Measurements from ENCODE around the gene TEX261. TPM values are rescaled to one million over a fixed set of nuclear protein-coding genes. Genes with fewer than 3 reads are reported as not detected.

Gene TEX261
- total and polyA plus RNA-seq, 8 donors = 19.0 to 46.2 (median 41.6) TPM

GRCh38 chr2:70959271-70959761 lies 35.4 kb downstream of the TEX261 start:
- TF ChIP-seq CTCF (IDR thresholded peaks at IDR 0.05) = no peak

GRCh38 chr2:70958759-70959158 lies 35.9 kb downstream of the TEX261 start:
- no peaks in the 10 kb centered on the region for H3K27me3 ChIP-seq

More at GRCh38 chr2:70959271-70959761, 35.4 kb downstream of the TEX261 start:
- Histone ChIP-seq H3K4me1 (no peaks in the 10 kb centered on the region), H3K27ac (no peak overlapping the region), H3K9me3 (no peaks in the 10 kb centered on the region), H3K36me3 (no peaks in the 10 kb centered on the region), H3K4me3 (no peak overlapping the region), H3K27me3 (no peaks in the 10 kb centered on the region)
- no peak for FAIRE-seq
- intact Hi-C loops (cut with DNase I) = no loop called here
- peak in 2 of 6 donors; percentile 0 to 5 for DNase-seq
- 90 to 93% methylated on average over 9 of the region's 9 CpGs for WGBS, 2 donors
- no peak for ATAC-seq

GRCh38 chr2:70957798-70958197 lies 36.9 kb downstream of the TEX261 start:
- WGBS, 2 donors = 73 to 75% methylated on average over 6 of the region's 6 CpGs
- H3K36me3 ChIP-seq = no peaks in the 10 kb centered on the region
- peak in 2 of 6 donors; percentile 0 to 4 for DNase-seq
- no peak for ATAC-seq
- no peak overlapping the region for H3K4me3 ChIP-seq
- TF ChIP-seq CTCF (IDR thresholded peaks at IDR 0.05) = no peak
- FAIRE-seq = no peak
- no peaks in the 10 kb centered on the region for H3K4me1 ChIP-seq
- H3K27me3 ChIP-seq = no peaks in the 10 kb centered on the region
- no peak overlapping the region for H3K27ac ChIP-seq
- H3K9me3 ChIP-seq = no peaks in the 10 kb centered on the region
- intact Hi-C loops (cut with DNase I) = no loop called here

More at GRCh38 chr2:70958759-70959158, 35.9 kb downstream of the TEX261 start:
- Histone ChIP-seq H3K27ac (no peak overlapping the region), H3K9me3 (no peaks in the 10 kb centered on the region), H3K36me3 (no peaks in the 10 kb centered on the region), H3K4me3 (no peak overlapping the region), H3K4me1 (no peaks in the 10 kb centered on the region)
- TF ChIP-seq CTCF (IDR thresholded peaks at IDR 0.05) = no peak
- intact Hi-C loops (cut with DNase I) = no loop called here
- no peak for FAIRE-seq
- 91 to 92% methylated on average over 6 of the region's 6 CpGs for WGBS, 2 donors
- DNase-seq = peak in 3 of 6 donors; percentile 1 to 5 (median 3)
- no peak for ATAC-seq

- H3K27ac ChIP-seq = no peak overlapping the region
- 86 to 90% methylated on average over 2 of the region's 2 CpGs for WGBS, 2 donors
- no peak for ATAC-seq
- no peak for FAIRE-seq
- no peak overlapping the region for H3K4me3 ChIP-seq
- H3K4me1 ChIP-seq = no peaks in the 10 kb centered on the region
- DNase-seq = no peak
- no peak for TF ChIP-seq CTCF (IDR thresholded peaks at IDR 0.05)
- H3K36me3 ChIP-seq = no peaks in the 10 kb centered on the region
- H3K9me3 ChIP-seq = no peaks in the 10 kb centered on the region
- no peaks in the 10 kb centered on the region for H3K27me3 ChIP-seq
- intact Hi-C loops (cut with DNase I) = no loop called here
Measured at GRCh38 chr2:70956141-70956540, 38.5 kb downstream of the TEX261 start.

- FAIRE-seq (no peak), DNase-seq (peak in 2 of 6 donors; percentile 5 to 7), ATAC-seq (no peak)
- Histone ChIP-seq H3K27ac (no peak overlapping the region), H3K9me3 (no peaks in the 10 kb centered on the region), H3K27me3 (no peaks in the 10 kb centered on the region), H3K4me3 (no peak overlapping the region), H3K36me3 (no peaks in the 10 kb centered on the region), H3K4me1 (no peaks in the 10 kb centered on the region)
- intact Hi-C loops (cut with DNase I) = no loop called here
- no peak for TF ChIP-seq CTCF (IDR thresholded peaks at IDR 0.05)
- WGBS, 2 donors = 88 to 91% methylated on average over 7 of the region's 7 CpGs
Measured at GRCh38 chr2:70954886-70955285, 39.8 kb downstream of the TEX261 start.

All from pancreas (tissue), 10 donors.